HG02981 (cell line): Measurements from ENCODE around the gene AFTPH.
A peak's percentile ranks its signal among the peaks of the same experiment; 100 is the strongest.

Experiments used
- ATAC-seq: cut with Tn5 transposase; IDR thresholded peaks from one replicate; pipeline ENCODE4 v1.9.1; 2021; ENCODE audit warnings: mild to moderate bottlenecking, moderate library complexity; ENCODE audit not compliant: unreplicated experiment

Gene AFTPH, protein sequence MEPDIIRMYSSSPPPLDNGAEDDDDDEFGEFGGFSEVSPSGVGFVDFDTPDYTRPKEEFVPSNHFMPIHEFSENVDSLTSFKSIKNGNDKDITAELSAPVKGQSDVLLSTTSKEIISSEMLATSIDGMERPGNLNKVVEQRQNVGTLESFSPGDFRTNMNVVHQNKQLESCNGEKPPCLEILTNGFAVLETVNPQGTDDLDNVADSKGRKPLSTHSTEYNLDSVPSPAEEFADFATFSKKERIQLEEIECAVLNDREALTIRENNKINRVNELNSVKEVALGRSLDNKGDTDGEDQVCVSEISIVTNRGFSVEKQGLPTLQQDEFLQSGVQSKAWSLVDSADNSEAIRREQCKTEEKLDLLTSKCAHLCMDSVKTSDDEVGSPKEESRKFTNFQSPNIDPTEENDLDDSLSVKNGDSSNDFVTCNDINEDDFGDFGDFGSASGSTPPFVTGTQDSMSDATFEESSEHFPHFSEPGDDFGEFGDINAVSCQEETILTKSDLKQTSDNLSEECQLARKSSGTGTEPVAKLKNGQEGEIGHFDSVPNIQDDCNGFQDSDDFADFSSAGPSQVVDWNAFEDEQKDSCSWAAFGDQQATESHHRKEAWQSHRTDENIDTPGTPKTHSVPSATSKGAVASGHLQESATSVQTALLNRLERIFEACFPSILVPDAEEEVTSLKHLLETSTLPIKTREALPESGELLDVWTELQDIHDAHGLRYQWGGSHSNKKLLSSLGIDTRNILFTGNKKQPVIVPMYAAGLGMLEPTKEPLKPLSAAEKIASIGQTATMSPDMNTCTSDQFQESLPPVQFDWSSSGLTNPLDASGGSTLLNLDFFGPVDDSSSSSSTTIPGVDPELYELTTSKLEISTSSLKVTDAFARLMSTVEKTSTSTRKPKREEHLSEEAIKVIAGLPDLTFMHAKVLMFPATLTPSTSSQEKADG

DNA sequence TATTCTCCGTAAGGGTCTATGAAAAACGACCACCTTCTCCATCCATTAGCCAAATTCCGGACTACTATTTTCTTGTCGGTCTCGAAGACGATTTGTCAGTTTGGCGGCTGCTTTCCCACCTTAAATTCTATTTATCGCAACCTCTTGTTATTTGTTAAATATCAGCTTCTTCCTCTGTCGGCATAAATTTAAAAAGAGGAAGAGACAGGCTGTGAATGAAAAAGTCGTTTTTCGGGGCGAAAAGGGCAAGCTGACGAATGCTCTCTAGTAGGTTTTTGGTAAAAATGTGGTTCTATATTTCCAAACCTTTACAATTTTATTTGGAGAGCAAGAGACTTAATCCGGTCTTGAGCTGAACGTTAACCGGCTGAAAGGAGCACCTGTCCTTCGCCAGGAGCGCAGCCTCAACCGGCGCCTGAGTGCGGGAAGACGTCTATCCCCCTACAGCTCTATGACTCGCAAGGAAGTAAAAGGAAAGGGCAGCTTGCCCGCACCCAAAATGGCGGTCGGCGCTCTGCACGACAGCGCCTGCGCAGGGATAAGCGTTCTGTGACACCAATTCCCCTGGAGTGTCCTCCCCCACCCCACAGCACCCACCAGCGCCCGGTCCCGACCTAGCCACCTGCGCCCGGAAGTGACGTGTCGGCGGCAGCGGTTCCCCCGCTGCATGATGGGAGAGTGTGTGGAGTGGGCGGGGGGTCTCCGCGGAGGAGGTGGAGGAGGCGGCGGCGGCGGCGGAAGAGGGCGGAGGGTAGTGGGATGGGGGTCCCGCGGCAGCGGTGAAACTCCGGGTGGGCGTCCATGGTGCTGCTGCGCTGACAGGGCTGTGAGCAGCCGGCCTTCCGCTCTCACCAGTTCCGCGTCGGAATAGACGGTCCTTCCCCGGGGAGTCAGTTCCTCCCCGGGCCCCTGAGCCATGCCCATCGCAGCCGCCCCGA, at the start of gene AFTPH:
Gene AFTPH, plus strand, starts transcription at position 663 of the 938 bp plus-strand sequence. CDS start 27,147 bp downstream, outside the sequence.
- ATAC-seq: peak; percentile 89

DNA sequence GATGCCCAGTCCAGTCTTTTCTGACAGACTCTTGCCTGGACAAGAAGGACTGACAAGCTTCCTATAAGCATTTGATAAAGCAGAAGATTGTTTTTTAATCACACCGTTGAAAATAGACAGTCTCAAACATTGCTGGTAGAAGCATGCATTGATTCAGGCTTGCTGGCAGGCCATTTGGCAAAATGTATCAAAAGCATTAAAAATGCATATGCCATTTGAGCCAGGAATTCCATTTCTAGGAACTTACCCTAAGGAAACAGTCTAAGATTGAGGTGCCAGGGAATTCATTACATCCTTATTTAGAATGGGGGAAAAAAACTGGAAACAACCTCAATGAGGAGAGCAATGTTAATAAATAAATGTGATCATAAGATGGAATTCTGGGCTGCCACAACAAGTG, 49.5 kb upstream of the AFTPH start:
- no peak for ATAC-seq

DNA sequence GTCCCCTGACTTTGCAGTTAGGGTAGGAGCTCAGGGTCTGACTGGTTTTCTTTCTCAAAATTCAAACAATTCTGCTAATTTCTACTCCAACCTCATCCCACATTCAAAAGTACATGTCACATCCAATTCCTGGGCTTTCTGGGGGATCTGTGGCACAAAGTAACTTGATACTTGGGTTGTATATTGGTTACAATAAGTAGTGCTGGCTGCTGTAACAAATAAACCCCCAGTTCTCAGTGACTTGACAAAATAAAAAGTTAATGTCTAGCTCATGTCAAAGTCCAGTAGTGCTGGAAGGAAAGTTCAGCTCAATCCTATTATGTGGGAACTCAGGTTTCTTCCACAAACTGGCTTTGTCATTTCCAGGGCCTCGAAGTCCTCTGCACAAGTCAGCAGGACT, 47.1 kb upstream of the AFTPH start:
- ATAC-seq: no peak

DNA sequence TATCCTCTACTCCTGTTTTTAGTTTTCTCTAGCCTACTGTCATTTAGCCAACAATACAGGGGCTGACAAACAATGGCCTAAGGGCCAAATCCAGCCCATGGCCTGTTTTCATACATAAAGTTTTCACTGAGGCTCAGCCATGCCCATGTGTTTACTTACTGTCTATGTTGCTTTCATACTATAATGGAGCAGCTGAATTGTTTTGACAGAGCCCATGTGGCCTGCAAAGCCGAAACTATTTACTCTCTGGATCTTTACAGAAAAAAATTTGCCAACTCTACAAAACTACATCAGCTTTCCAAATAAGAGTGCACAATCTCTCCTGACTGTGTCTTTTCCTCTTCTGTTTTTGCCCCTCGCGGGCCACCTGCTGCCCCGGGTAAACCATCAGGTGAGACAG, 46.1 kb upstream of the AFTPH start:
- no peak for ATAC-seq

DNA sequence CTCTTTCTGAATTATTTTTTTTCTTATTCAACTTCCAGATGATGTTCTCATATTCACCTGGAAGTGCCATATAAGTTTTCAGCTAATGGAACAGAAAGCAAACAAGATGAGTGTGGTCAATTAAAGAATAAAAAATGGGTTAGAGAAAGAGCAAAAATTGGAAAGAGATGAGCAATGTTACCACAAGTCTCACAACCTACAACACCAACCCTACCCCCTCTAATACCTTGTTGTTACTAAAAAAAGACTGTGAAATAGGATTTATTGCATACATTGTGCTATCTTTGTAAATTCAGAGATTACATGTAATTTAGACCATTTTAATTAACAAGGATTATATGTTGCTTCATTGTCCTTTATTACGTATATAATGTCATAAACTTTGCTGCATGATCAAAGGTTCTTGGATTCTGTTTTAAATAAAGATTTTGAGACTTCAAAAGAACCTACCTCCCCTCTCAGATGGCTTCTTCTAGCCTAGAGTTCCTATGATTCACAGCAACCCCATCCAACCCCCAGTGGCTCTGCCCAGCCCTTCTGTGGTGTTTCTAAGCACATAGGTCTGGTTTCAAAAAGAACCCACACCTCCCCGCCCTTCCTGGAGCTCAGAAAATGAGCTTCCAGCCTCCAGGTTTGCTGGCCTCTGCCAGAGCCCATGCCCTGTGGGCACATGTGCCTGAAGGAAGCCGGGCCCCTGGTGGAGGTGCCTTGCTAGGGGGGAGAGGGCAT, 45.5 kb upstream of the AFTPH start:
- ATAC-seq: no peak

DNA sequence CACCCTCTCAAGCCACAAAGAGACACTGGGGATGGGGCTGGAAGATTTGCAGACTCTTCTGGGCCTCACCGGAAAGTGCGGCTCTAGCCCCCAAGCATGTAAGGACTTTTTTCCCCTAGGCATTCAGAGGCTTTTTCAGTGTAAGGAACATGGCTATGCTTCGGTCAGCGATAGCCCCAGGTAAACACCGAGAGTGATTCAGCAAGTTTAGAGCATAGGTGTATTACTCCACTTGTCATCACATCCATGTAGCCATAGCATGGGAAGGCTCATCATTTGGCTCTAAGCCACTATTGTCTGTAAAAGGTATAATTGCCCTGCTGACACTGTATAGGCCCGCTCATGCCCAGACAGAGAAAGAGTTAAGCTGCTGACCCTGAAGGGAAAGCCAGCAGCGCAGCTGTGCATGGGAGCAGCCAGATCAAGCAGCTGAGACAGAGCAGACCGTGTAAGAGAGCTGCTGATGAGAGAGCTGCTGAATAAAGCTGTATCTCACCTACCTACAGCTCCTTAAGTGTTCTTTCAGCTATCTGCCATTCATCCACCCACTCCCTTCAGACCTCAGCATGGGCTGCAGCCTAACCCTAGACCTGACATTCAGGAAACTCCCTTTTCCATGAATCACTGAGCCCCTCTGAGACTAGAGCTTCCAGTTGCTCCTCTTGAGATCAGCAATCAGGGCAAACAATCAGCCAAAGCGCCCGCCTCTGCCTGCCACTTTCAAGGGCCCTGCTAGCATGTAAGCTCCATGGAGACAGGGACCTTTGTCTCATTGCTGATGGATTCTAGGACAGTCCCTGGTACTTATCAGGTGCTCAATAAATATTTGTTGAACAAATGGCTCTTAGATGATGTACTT, 44.6 kb upstream of the AFTPH start:
- no peak for ATAC-seq

DNA sequence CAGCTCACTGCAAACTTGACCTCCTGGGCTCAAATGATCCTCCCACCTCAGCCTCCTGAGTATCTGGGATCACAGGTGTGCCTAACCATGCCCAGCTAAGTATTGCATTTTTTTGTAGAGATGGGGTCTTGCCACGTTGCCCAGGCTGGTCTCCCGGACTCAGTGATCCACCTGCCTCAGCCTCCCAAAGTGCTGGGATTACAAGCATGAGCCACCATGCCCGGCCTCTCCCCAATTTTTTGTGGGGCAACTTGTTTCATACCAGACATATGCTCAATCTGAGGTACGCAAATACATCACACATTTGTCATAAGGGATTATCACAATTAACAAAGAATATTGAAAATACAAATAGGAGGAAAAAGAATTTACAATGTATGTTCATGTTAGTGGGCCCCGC, 42.5 kb upstream of the AFTPH start:
- no peak for ATAC-seq

DNA sequence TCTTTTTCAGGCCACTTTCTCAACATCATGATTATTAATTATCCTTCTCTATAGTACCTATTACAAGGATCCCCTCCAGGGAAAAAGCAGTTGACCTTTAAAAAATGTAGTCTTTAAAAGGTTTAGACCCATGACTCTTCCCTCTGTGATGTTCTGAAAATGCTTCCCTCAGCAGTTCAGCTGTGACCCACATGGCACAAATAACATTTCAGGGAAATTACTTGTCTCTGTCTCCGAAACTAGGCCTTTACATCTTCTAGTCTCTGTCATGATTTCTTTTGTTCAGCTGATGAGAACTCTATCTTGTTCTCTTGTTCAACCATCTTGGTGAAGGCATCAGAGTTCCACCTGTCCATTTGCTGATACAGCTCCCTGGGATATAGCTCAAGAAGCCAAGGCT, 41.9 kb upstream of the AFTPH start:
- no peak for ATAC-seq

DNA sequence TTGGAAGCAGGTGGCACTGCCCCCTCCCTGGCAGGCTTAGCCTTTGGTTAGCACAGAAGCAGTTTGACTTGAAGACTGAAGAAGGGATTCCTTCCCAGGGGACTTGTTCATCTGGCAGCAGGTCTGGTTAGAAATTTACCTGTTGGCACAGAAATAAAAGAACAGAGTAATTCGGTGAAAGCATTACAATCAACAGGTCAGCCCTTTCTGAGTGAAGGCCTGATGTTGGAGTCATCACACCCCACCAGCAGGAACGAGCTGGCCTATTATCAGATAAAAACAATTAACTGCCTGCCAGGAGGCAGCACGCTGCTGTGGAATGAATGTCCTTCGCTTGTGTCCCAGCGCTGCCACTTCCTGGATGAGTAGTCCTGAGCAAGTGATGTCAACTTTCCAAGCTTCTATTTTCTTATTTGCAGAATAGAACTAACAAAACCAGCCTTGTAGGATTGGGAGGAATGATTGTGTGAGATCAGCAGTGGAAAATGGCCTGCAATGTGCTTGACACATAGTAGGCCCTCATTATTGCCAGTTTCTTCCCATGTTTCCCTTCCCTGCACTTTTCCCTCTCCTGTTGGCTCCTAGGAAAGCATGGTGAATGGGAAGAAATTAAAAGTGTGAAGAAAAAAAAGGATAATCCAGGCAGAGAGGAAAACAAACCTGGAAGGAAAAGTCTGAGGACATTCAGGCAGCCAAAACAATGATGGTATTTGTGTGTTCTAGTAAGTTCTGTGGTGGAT, 41.2 kb upstream of the AFTPH start:
- ATAC-seq: no peak

DNA sequence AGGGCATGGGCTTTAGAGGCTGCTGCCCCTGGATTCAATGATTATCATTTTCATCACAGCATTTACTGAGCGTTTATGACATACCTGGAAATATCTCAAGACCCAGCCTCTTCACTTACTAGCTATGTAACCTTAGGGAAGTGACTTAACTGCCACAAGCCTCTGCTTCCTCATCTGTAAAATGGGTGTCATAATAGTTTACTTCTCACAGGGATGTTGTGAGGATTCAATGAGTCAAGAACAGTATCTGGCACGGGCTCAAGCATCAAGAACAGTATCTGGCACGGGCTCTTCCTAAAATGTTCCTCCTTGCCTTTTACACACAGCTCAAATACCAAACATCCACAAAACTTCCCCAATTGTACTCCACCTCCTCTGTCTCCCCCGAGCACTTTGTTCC, 38.8 kb upstream of the AFTPH start:
- ATAC-seq: no peak

DNA sequence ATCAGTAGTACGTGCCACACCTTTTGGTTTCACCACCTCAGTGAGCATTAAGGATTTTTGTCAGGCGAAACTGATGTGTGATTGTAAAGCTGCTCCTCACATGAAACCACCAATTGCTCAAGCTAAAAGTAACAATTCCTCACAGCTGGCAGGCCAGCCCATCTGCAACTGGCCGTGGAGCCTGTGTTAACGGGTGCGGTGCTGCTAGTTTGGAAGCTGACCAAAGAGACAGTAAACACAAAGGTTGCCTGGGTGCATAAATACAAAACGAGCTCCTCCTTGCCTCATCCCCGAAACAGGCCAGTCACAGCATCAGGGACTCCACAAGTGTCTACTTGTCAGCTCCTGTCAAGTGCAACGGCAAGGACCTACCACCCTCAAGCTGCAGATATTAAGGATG, 38.2 kb upstream of the AFTPH start:
- no peak for ATAC-seq

DNA sequence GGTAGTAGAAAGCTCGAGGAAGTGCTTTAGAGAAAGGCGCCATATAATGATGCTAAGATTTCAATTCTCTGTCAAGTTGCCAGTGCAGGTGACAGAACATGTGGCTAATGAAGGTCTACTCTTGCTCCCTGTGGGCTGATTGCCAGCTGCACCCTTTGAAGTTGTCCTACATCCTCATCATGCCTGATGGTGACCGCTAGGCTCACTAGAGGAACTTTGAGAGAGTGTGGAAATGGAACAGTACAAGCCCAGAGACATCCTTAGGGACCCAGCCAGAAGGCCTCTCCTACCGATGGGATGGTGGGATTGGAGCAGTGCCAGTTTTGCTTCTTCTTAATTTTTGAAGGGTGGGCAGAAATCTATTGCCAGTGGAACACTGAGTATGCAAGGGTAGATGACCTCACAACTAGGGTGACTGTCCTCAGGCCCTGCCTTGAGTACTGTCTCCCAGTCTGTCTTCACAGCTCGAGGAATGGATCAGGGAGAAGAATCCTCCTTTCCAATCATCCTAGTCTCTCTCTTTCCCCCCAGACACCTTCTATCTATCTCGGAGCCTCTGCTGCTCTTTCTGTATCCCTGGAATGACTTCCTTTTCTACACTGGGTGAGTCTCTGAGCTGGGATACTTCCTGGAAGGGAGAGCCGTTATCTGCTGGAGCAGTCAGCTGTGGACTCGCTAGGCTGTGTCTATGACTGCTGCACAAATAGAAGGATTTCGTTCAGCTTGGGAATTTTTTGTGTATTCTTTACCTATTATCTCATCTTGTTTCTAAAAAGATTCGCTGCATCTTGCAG, 36.7 kb upstream of the AFTPH start:
- no peak for ATAC-seq

DNA sequence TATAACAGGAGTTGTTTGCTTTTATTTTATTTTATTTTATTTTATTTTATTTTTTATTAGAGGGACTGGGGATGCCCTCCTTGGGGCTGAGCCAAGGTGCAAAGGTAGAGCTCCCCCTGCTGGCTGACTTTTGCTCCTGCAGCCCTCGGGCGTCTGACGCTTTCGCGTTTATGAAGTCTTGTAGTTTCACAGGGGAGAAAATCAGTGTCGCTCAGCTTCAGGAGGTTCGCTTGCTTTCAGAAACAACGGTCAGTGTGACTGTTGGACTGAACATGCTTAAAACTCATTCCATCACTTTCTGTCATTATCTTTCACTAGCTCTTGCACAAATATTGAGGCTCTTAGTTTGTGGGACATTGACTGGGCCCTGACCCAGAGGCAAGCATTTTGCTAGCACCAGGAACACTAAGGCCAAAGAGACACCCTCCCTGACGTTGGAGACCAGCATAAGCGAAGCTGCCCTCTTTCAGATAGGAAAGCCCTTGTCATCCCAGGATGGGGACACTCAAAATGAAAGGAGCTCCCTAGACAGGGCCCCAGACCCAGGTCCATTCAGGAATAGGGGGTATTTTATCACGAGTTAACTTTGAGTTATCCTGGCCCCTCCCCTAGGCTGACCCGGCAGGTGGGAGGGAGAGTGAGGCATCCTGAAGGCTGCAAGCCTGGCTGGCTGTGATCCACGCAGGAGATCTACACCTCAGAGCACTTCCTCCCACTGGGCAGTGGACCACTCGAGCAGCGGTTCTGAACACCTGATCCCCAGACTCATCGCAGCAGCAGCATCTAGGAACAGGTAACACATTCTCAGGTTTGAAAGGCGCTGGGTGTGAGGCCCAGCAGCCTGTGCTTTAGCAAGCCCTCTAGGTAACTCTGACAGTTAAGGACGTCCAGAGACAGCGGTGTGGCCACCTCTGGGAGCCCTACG, 35.8 kb upstream of the AFTPH start:
- no peak for ATAC-seq

DNA sequence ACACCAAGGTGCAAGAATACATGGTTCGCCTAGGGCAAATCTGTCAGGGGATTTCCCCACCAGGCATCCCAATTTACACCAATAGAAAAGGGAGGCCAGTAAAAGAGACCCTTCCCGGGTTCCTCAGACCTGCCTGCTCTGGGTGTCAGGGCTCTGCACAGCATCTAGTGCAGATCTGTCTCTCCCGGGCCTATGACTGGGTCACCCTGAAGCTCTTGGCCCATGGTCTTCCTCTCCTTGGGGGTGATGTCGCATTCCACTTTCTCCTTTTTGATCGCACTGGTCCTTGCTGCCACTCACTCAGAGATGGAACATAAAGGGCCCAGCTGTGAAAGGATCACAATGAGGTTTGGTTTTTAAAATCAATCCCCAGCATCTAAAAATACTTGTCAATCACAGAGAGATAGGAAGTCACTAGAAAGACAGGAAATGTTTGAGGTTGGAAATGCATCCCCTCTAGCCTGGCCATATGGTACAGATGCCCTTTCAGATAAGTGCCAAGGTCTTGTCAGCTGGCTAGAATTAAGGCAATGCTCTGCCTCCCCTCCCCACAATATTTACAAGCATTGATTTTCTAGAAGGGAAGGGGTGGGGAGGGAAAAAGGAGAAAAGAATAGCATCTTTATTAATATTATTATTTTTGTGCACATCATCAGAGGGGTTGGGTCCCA, 34.9 kb upstream of the AFTPH start:
- no peak for ATAC-seq

DNA sequence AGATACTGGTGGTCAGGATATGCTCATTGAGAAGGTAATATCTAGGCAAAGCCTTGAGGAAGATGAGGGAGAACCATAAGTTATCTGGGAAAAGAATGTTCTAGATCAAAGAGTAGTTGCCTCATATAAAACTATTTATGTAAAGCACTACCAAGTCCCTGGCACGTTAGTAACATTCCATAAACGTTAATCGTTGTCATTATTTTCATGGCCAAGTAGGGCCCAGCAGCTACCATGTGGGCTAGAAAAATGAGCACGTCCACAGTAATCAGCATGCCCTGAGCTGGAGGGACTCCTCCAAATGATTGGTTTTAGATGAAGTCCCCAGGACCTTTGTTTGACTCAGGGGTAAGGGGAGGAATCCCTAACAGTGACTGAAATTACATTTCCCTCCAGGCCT, 32.7 kb upstream of the AFTPH start:
- ATAC-seq: no peak

DNA sequence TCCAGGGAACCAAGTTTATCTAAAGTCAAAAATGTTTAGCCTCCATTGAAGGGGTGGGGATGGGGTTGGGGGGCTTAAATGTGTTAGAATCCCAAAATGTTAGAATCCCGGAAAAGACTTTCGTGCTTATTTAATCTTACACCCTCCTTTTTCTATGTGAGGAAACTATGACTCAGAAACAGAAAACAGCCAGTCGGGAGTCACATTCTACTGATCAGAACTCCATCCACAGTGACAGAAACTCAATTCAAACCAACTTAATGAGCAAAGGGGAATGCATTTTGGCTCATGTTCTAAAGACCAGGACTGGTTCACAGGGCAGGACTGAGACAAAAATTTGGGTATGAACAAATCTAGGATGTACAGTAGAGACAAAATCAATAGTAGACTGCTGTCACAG, 31.9 kb upstream of the AFTPH start:
- no peak for ATAC-seq
